AG04449 (cell line): ENCODE data around the gene TOMM6.

Experiments used
- CTCF ChIA-PET: fragments of 350-600 bp; formaldehyde crosslinking; extraction: SDS; loops from one replicate; lab custom pipeline; 2021; ENCODE audit warnings: antibody characterized with exemption; lab: Yijun Ruan, JAX
- POLR2A ChIA-PET: fragments of 400-600, 350-600 bp; formaldehyde crosslinking; extraction: SDS; loops from one replicate; lab custom pipeline; 2020; ENCODE audit warnings: antibody characterized with exemption, inconsistent platforms; lab: Yijun Ruan, JAX
- DNase-seq: peaks from one replicate; pipeline ENCODE4 v3.0.0-alpha.2; 2010; ENCODE audit warnings: low read depth, low spot score
- H3K4me3 ChIP-seq: 2 replicates; pipeline ENCODE4 v1.5.1; 2011; ENCODE audit warnings: low read depth, mild to moderate bottlenecking, control low read depth, low read length
- CTCF ChIP-seq: IDR thresholded peaks from one replicate; pipeline ENCODE4 v1.5.1; 2011; ENCODE audit warnings: mild to moderate bottlenecking, moderate library complexity, low read length, control low read depth, inconsistent platforms; ENCODE audit not compliant: insufficient read depth; ENCODE audit errors: missing control alignments

The TOMM6 gene

GRCh38 chr6:41748542-41748941 is 39.0 kb upstream of the TOMM6 start:
- CTCF ChIA-PET: interaction anchor here (0.7 to 2.4 kb wide), 2 partner anchors 13 to 296 kb away, joined by 5 to 14 read pairs; partner anchors contain the start of gene TFEB
- no peak for TF ChIP-seq CTCF
- POLR2A ChIA-PET: interaction anchor here (0.7 kb wide), 1 partner anchor 1295 kb away, joined by 5 read pairs; no protein-coding TSS in a partner anchor

GRCh38 chr6:41750374-41750773 is 37.1 kb upstream of the TOMM6 start:
- ChIA-PET POLR2A (no interaction called here), CTCF (interaction anchor here (1.0 to 1.6 kb wide), 2 partner anchors 11 to 25 kb away, joined by 3 to 6 read pairs; no protein-coding TSS in a partner anchor)
- no peak for TF ChIP-seq CTCF
- H3K4me3 ChIP-seq: no peak overlapping the region
- DNase-seq: no peak

More at GRCh38 chr6:41748542-41748941, 39.0 kb upstream of the TOMM6 start:
- no peak for DNase-seq
- H3K4me3 ChIP-seq: no peak overlapping the region

- ChIA-PET POLR2A (no interaction called here), CTCF (interaction anchor here (1.3 to 3.0 kb wide), 4 partner anchors 30 to 387 kb away, joined by 4 to 8 read pairs (median 4); partner anchors contain the start of gene TOMM6)
- TF ChIP-seq CTCF: no peak
- DNase-seq: no peak
- no peak overlapping the region for H3K4me3 ChIP-seq
These were observed 31.6 kb upstream of the TOMM6 start for GRCh38 chr6:41755895-41756294.

GRCh38 chr6:41756354-41756753 is 31.1 kb upstream of the TOMM6 start:
- DNase-seq: no peak
- H3K4me3 ChIP-seq: no peak overlapping the region
- TF ChIP-seq CTCF: no peak
- ChIA-PET POLR2A (no interaction called here), CTCF (interaction anchor here (1.3 to 1.7 kb wide), 3 partner anchors 29 to 388 kb away, joined by 4 to 5 read pairs (median 4); no protein-coding TSS in a partner anchor)

- POLR2A ChIA-PET: no interaction called here
- no peak overlapping the region for H3K4me3 ChIP-seq
These were observed 30.2 kb upstream of the TOMM6 start for GRCh38 chr6:41757271-41757670.

More at GRCh38 chr6:41757271-41757670, 30.2 kb upstream of the TOMM6 start:
- no peak for DNase-seq
- CTCF ChIA-PET: interaction anchor here (0.9 to 1.7 kb wide), 2 partner anchors 18 to 74 kb away, joined by 4 to 5 read pairs; no protein-coding TSS in a partner anchor
- TF ChIP-seq CTCF: no peak
